Activated CD8-positive, alpha-beta T cell treated with anti-CD3 and anti-CD28 coated beads, Interleukin-2, amount 10 ng/mL, durations not matched to agents 7 days and 5 days (primary cell): Measurements from ENCODE around the gene KCNJ1. TPM values are rescaled to one million over a fixed set of nuclear protein-coding genes. Genes with fewer than 3 reads are reported as not detected.

Experiments
- ATAC-seq: fragments of 150-1000 bp; cut with Tn5 transposase; one replicate; pipeline ENCODE4 v1.10.0; 2021; ENCODE audit warnings: moderate library complexity
- CTCF ChIA-PET: fragments of 350-600 bp; sonication (Branson Sonifier 250); formaldehyde crosslinking; loops from one replicate; lab custom pipeline; 2021; ENCODE audit warnings: antibody characterized with exemption; lab: Charles Lee
- POLR2A ChIA-PET: fragments of 350-600 bp; sonication (Branson Sonifier 250); formaldehyde crosslinking; loops from one replicate; lab custom pipeline; 2021; ENCODE audit warnings: antibody characterized with exemption; lab: Charles Lee
- DNase-seq: peaks from one replicate; pipeline ENCODE4 v3.0.0-alpha.2; 2020
- H3K27ac Mint-ChIP-seq: one replicate; pipeline ENCODE4 v1.8.0; 2021; ENCODE audit warnings: mild to moderate bottlenecking, mixed read lengths
- H3K27me3 Mint-ChIP-seq: one replicate; pipeline ENCODE4 v1.8.0; 2021; ENCODE audit warnings: low read depth, mixed read lengths
- H3K36me3 Mint-ChIP-seq: one replicate; pipeline ENCODE4 v1.8.0; 2021; ENCODE audit warnings: low read depth, mixed read lengths
- H3K4me1 Mint-ChIP-seq: one replicate; pipeline ENCODE4 v1.8.0; 2021; ENCODE audit warnings: low read depth, mixed read lengths
- H3K4me3 Mint-ChIP-seq: one replicate; pipeline ENCODE4 v1.8.0; 2021; ENCODE audit warnings: mild to moderate bottlenecking, mixed read lengths
- H3K9me3 Mint-ChIP-seq: one replicate; pipeline ENCODE4 v1.8.0; 2022; ENCODE audit warnings: mixed read lengths; ENCODE audit not compliant: insufficient read depth
- total RNA-seq, 2 experiments: library from RNA; stranded (reverse); gene quantifications; one replicate each; pipeline ENCODE4 v1.2.3, GENCODE V29; 2021

Gene KCNJ1
- total RNA-seq, 2 experiments from 2014 or later, result not detected

GRCh38 chr11:128828350-128828749, 38.7 kb downstream of the KCNJ1 start:
- POLR2A ChIA-PET, result no interaction called here
- no peak for DNase-seq
- peaks cover 2% of the 10 kb centered on the region for H3K27me3 Mint-ChIP-seq
- H3K36me3 Mint-ChIP-seq, result no peaks in the 10 kb centered on the region
- no peak overlapping the region for H3K4me3 Mint-ChIP-seq
- CTCF ChIA-PET, result interaction anchor here (1.4 to 1.9 kb wide), 5 partner anchors 52 to 671 kb away, joined by 3 to 6 read pairs (median 6); no protein-coding TSS in a partner anchor
- H3K9me3 Mint-ChIP-seq, result no peaks in the 10 kb centered on the region
- no peak overlapping the region for H3K27ac Mint-ChIP-seq
- no peak for ATAC-seq
- peaks cover 30% of the 10 kb centered on the region for H3K4me1 Mint-ChIP-seq

GRCh38 chr11:128827191-128827893, 39.8 kb downstream of the KCNJ1 start:
- no peak overlapping the region for H3K27ac Mint-ChIP-seq
- no peak overlapping the region for H3K4me3 Mint-ChIP-seq
- POLR2A ChIA-PET, result interaction anchor here (0.5 kb wide), 1 partner anchor 636 kb away, joined by 3 read pairs; no protein-coding TSS in a partner anchor
- peaks cover 25% of the 10 kb centered on the region for H3K4me1 Mint-ChIP-seq
- H3K36me3 Mint-ChIP-seq, result no peaks in the 10 kb centered on the region
- no peaks in the 10 kb centered on the region for H3K27me3 Mint-ChIP-seq
- DNase-seq (no peak), ATAC-seq (no peak)
- CTCF ChIA-PET, result interaction anchor here (0.6 to 1.9 kb wide), 9 partner anchors 17 to 670 kb away, joined by 3 to 6 read pairs (median 3); no protein-coding TSS in a partner anchor
- H3K9me3 Mint-ChIP-seq, result no peaks in the 10 kb centered on the region

GRCh38 chr11:128825050-128825784, 41.9 kb downstream of the KCNJ1 start:
- Mint-ChIP-seq H3K36me3 (peaks cover 3% of the 10 kb centered on the region), H3K9me3 (no peaks in the 10 kb centered on the region), H3K27ac (no peak overlapping the region), H3K4me3 (no peak overlapping the region), H3K4me1 (peaks cover 7% of the 10 kb centered on the region), H3K27me3 (no peaks in the 10 kb centered on the region)
- ChIA-PET POLR2A (no interaction called here), CTCF (interaction anchor here (1.4 kb wide), 1 partner anchor 15 kb away, joined by 3 read pairs; no protein-coding TSS in a partner anchor)
- DNase-seq, result no peak
- ATAC-seq, result no peak

GRCh38 chr11:128824191-128825049, 42.7 kb downstream of the KCNJ1 start:
- Mint-ChIP-seq H3K4me3 (no peak overlapping the region), H3K4me1 (no peaks in the 10 kb centered on the region), H3K36me3 (peaks cover 3% of the 10 kb centered on the region), H3K27ac (no peak overlapping the region), H3K9me3 (no peaks in the 10 kb centered on the region), H3K27me3 (no peaks in the 10 kb centered on the region)
- no peak for DNase-seq
- ATAC-seq, result no peak
- CTCF ChIA-PET, result interaction anchor here (1.4 kb wide), 1 partner anchor 14 kb away, joined by 3 read pairs; no protein-coding TSS in a partner anchor
- POLR2A ChIA-PET, result interaction anchor here (0.6 kb wide), 1 partner anchor 37 kb away, joined by 3 read pairs; no protein-coding TSS in a partner anchor

GRCh38 chr11:128823753-128824152, 43.3 kb downstream of the KCNJ1 start:
- Mint-ChIP-seq H3K36me3 (peaks cover 8% of the 10 kb centered on the region), H3K9me3 (no peaks in the 10 kb centered on the region), H3K4me1 (no peaks in the 10 kb centered on the region), H3K27me3 (no peaks in the 10 kb centered on the region), H3K27ac (no peak overlapping the region), H3K4me3 (no peak overlapping the region)
- ChIA-PET POLR2A (interaction anchor here (0.6 kb wide), 1 partner anchor 38 kb away, joined by 3 read pairs; no protein-coding TSS in a partner anchor), CTCF (no interaction called here)
- no peak for ATAC-seq
- no peak for DNase-seq

- ChIA-PET POLR2A (interaction anchor here (0.6 to 1.2 kb wide), 2 partner anchors 8 to 317 kb away, joined by 3 to 4 read pairs; no protein-coding TSS in a partner anchor), CTCF (interaction anchor here (0.8 to 2.0 kb wide), 2 partner anchors 10 to 665 kb away, joined by 4 to 7 read pairs; no protein-coding TSS in a partner anchor)
- Mint-ChIP-seq H3K4me3 (no peak overlapping the region), H3K4me1 (no peaks in the 10 kb centered on the region), H3K27me3 (no peaks in the 10 kb centered on the region), H3K36me3 (peaks cover 10% of the 10 kb centered on the region), H3K27ac (no peak overlapping the region), H3K9me3 (no peaks in the 10 kb centered on the region)
- no peak for DNase-seq
- no peak for ATAC-seq
These were observed 45.0 kb downstream of the KCNJ1 start for GRCh38 chr11:128822130-128822529.

- no peaks in the 10 kb centered on the region for H3K4me1 Mint-ChIP-seq
- ATAC-seq (no peak), DNase-seq (no peak)
- H3K27me3 Mint-ChIP-seq, result no peaks in the 10 kb centered on the region
- peaks cover 10% of the 10 kb centered on the region for H3K36me3 Mint-ChIP-seq
- H3K9me3 Mint-ChIP-seq, result no peaks in the 10 kb centered on the region
- no peak overlapping the region for H3K4me3 Mint-ChIP-seq
- ChIA-PET CTCF (interaction anchor here (0.8 to 2.0 kb wide), 2 partner anchors 10 to 664 kb away, joined by 4 to 7 read pairs; no protein-coding TSS in a partner anchor), POLR2A (interaction anchor here (0.6 to 1.2 kb wide), 2 partner anchors 9 to 317 kb away, joined by 3 to 4 read pairs; no protein-coding TSS in a partner anchor)
- H3K27ac Mint-ChIP-seq, result no peak overlapping the region
These were observed 45.5 kb downstream of the KCNJ1 start for GRCh38 chr11:128821556-128821955.

- CTCF ChIA-PET, result no interaction called here
- ATAC-seq (no peak), DNase-seq (no peak)
- H3K4me1 Mint-ChIP-seq, result no peaks in the 10 kb centered on the region
- peaks cover 16% of the 10 kb centered on the region for H3K36me3 Mint-ChIP-seq
- no peaks in the 10 kb centered on the region for H3K27me3 Mint-ChIP-seq
- H3K9me3 Mint-ChIP-seq, result no peaks in the 10 kb centered on the region
- POLR2A ChIA-PET, result no interaction called here
- no peak overlapping the region for H3K27ac Mint-ChIP-seq
- H3K4me3 Mint-ChIP-seq, result no peak overlapping the region
These were observed 47.9 kb downstream of the KCNJ1 start for GRCh38 chr11:128819198-128819597.

- H3K4me1 Mint-ChIP-seq, result no peaks in the 10 kb centered on the region
- ATAC-seq (no peak), DNase-seq (no peak)
- no peaks in the 10 kb centered on the region for H3K27me3 Mint-ChIP-seq
- H3K4me3 Mint-ChIP-seq, result no peak overlapping the region
- ChIA-PET POLR2A (no interaction called here), CTCF (interaction anchor here (1.1 kb wide), 1 partner anchor 16 kb away, joined by 4 read pairs; no protein-coding TSS in a partner anchor)
- H3K27ac Mint-ChIP-seq, result no peak overlapping the region
- H3K36me3 Mint-ChIP-seq, result peaks cover 34% of the 10 kb centered on the region
- no peaks in the 10 kb centered on the region for H3K9me3 Mint-ChIP-seq
These were observed 52.0 kb downstream of the KCNJ1 start for GRCh38 chr11:128814856-128815705.

- ChIA-PET CTCF (interaction anchor here (0.9 kb wide), 1 partner anchor 16 kb away, joined by 3 read pairs; no protein-coding TSS in a partner anchor), POLR2A (no interaction called here)
- Mint-ChIP-seq H3K27me3 (no peaks in the 10 kb centered on the region), H3K9me3 (no peaks in the 10 kb centered on the region), H3K27ac (no peak overlapping the region), H3K4me1 (no peaks in the 10 kb centered on the region), H3K36me3 (peaks cover 43% of the 10 kb centered on the region), H3K4me3 (no peak overlapping the region)
- no peak for ATAC-seq
- no peak for DNase-seq
These were observed 53.4 kb downstream of the KCNJ1 start for GRCh38 chr11:128813729-128814128.
